H1 (cell line): ENCODE results near the gene OLR1. TPM values are rescaled to one million over a fixed set of nuclear protein-coding genes. Genes with fewer than 3 reads are reported as not detected.
A peak's percentile ranks its signal among the peaks of the same experiment; 100 is the strongest.

ENCODE experiments used
- CTCF ChIA-PET: fragments of 300-600 bp; sonication (Branson Sonifier 250); formaldehyde crosslinking; loops from one replicate; lab custom pipeline; 2021; ENCODE audit not compliant: partially characterized antibody; lab: Charles Lee
- POLR2A ChIA-PET: fragments of 300-600 bp; sonication (Branson Sonifier 250); formaldehyde crosslinking; loops from one replicate; lab custom pipeline; 2021; ENCODE audit warnings: inconsistent platforms; ENCODE audit not compliant: partially characterized antibody; lab: Charles Lee
- DNase-seq, 2 experiments: peaks; one replicate each; pipeline versions ENCODE4 v3.0.0 to v3.0.0-alpha.2; 2010 to 2022; ENCODE audit warnings: low spot score in 2 of 2, low read depth in 1 of 2, mixed read lengths in 1 of 2
- FAIRE-seq: peaks from 2 replicates; lab custom pipeline; 2011; peaks lifted over from hg19 to GRCh38; lab: Jason Lieb, UNC
- H2AFZ ChIP-seq: 2 replicates; pipeline ENCODE4 v1.8.1; 2012; ENCODE audit warnings: low read length, inconsistent platforms
- H2AK5ac ChIP-seq: 2 replicates; pipeline ENCODE4 v1.6.1; 2013; ENCODE audit warnings: low read depth, low read length
- H2BK120ac ChIP-seq: replicated peaks from 2 replicates; pipeline ENCODE3; 2013; ENCODE audit warnings: low read depth, low read length, inconsistent platforms
- H2BK12ac ChIP-seq: 2 replicates; pipeline ENCODE4 v1.6.1; 2013; ENCODE audit warnings: low read depth, low read length
- H2BK15ac ChIP-seq: 2 replicates; pipeline ENCODE4 v1.6.1; 2013; ENCODE audit warnings: low read length
- H2BK20ac ChIP-seq: 2 replicates; pipeline ENCODE4 v1.6.1; 2013; ENCODE audit warnings: low read length
- H2BK5ac ChIP-seq: 2 replicates; pipeline ENCODE4 v1.6.1; 2013; ENCODE audit warnings: low read depth, low read length
- H3K14ac ChIP-seq: 2 replicates; pipeline ENCODE4 v1.6.1; 2013; ENCODE audit warnings: inconsistent platforms; ENCODE audit not compliant: insufficient read length
- H3K18ac ChIP-seq: 2 replicates; pipeline ENCODE4 v1.6.1; 2013; ENCODE audit warnings: low read length; ENCODE audit errors: extremely low read depth
- H3K23ac ChIP-seq: 2 replicates; pipeline ENCODE4 v1.6.1; 2013; ENCODE audit warnings: inconsistent platforms; ENCODE audit not compliant: insufficient read length
- H3K23me2 ChIP-seq: 2 replicates; pipeline ENCODE4 v1.6.1; 2013; ENCODE audit warnings: low read depth, low read length
- H3K27ac ChIP-seq: 2 replicates; pipeline ENCODE4 v1.6.1; 2011; ENCODE audit warnings: low read depth, low read length, inconsistent platforms
- H3K27me3 ChIP-seq, 4 experiments: replicated peaks in 1 of 4; 1 replicate in 1 of 4; 2 replicates in 3 of 4; pipeline versions ENCODE4 v1.6.1 to v1.8.1; 2011 to 2013; ENCODE audit warnings: low read length in 3 of 4, mild to moderate bottlenecking in 3 of 4, inconsistent platforms in 2 of 4, mixed read lengths in 2 of 4, moderate library complexity in 1 of 4; ENCODE audit not compliant: control insufficient read depth in 3 of 4, insufficient read depth in 3 of 4; ENCODE audit errors: extremely low read depth in 1 of 4
- H3K36me3 ChIP-seq, 4 experiments: 2 replicates each; pipeline versions ENCODE4 v1.6.1 to v1.8.1; 2011 to 2013; ENCODE audit warnings: mild to moderate bottlenecking in 4 of 4, low read length in 3 of 4, moderate library complexity in 2 of 4, control low read depth in 1 of 4, inconsistent platforms in 1 of 4; ENCODE audit not compliant: insufficient read depth in 4 of 4, control insufficient read depth in 2 of 4
- H3K4ac ChIP-seq: replicated peaks from 2 replicates; pipeline ENCODE3; 2013; ENCODE audit warnings: low read length, low read depth, mixed read lengths, inconsistent platforms; ENCODE audit not compliant: insufficient read length
- H3K4me1 ChIP-seq, 4 experiments: replicated peaks in 1 of 4; 1 replicate in 1 of 4; 2 replicates in 3 of 4; pipeline versions ENCODE4 v1.6.1 to v1.8.1; 2011 to 2013; ENCODE audit warnings: low read length in 3 of 4, inconsistent platforms in 2 of 4, mixed read lengths in 1 of 4; ENCODE audit not compliant: insufficient read depth in 4 of 4, control insufficient read depth in 3 of 4
- H3K4me2 ChIP-seq, 2 experiments: 2 replicates each; pipeline versions ENCODE4 v1.6.1 to v1.8.1; 2011 to 2013; ENCODE audit warnings: low read depth in 2 of 2, low read length in 2 of 2, control low read depth in 1 of 2, inconsistent platforms in 1 of 2, mild to moderate bottlenecking in 1 of 2; ENCODE audit not compliant: insufficient read depth in 1 of 2
- H3K4me3 ChIP-seq, 4 experiments: fragments of 200-600, 300-600 bp in 1 of 4; sonication (generic), shearing (Covaris generic), sonication (Bioruptor Twin) in 1 of 4; 2 replicates each; pipeline versions ENCODE4 v1.5.1 to v1.8.1; 2011 to 2016; ENCODE audit warnings: low read length in 4 of 4, low read depth in 3 of 4, control low read depth in 2 of 4, inconsistent platforms in 2 of 4, mild to moderate bottlenecking in 2 of 4, mixed read lengths in 1 of 4, moderate library complexity in 1 of 4; ENCODE audit not compliant: insufficient read depth in 2 of 4; ENCODE audit errors: extremely low read depth in 1 of 4
- H3K56ac ChIP-seq: replicated peaks from 2 replicates; pipeline ENCODE3; 2013; ENCODE audit warnings: low read depth, mild to moderate bottlenecking, mixed read lengths, low read length, inconsistent platforms; ENCODE audit not compliant: insufficient read length
- H3K79me1 ChIP-seq: 2 replicates; pipeline ENCODE4 v1.6.1; 2013; ENCODE audit warnings: low read depth, low read length, control low read depth
- H3K79me2 ChIP-seq, 2 experiments: 2 replicates each; pipeline versions ENCODE4 v1.6.1 to v1.8.1; 2012 to 2013; ENCODE audit warnings: low read length in 2 of 2, mild to moderate bottlenecking in 2 of 2, inconsistent platforms in 1 of 2; ENCODE audit not compliant: insufficient read depth in 2 of 2, control insufficient read depth in 1 of 2
- H3K9ac ChIP-seq, 4 experiments: replicated peaks in 1 of 4; 1 replicate in 1 of 4; 2 replicates in 3 of 4; pipeline versions ENCODE4 v1.6.1 to v1.8.1; 2011 to 2013; ENCODE audit warnings: low read depth in 3 of 4, low read length in 3 of 4, control low read depth in 2 of 4, mild to moderate bottlenecking in 2 of 4, moderate library complexity in 2 of 4, inconsistent platforms in 1 of 4; ENCODE audit errors: extremely low read depth in 1 of 4
- H3K9me3 ChIP-seq, 2 experiments: 2 replicates each; pipeline versions ENCODE4 v1.6.1 to v1.8.1; 2012 to 2013; ENCODE audit warnings: mild to moderate bottlenecking in 2 of 2, moderate library complexity in 2 of 2, control low read depth in 1 of 2, inconsistent platforms in 1 of 2, low read depth in 1 of 2, low read length in 1 of 2, mixed read lengths in 1 of 2; ENCODE audit not compliant: insufficient read depth in 2 of 2
- H4K20me1 ChIP-seq, 2 experiments: replicated peaks in 1 of 2; 2 replicates each; pipeline versions ENCODE3 to v1.8.1; 2011 to 2013; ENCODE audit warnings: inconsistent platforms in 2 of 2, low read length in 2 of 2, mild to moderate bottlenecking in 1 of 2; ENCODE audit not compliant: insufficient read depth in 2 of 2, control insufficient read depth in 1 of 2
- H4K5ac ChIP-seq: 2 replicates; pipeline ENCODE4 v1.6.1; 2013; ENCODE audit warnings: low read length, low read depth, mixed read lengths, inconsistent platforms; ENCODE audit not compliant: insufficient read length
- H4K8ac ChIP-seq: 2 replicates; pipeline ENCODE4 v1.8.0; 2013; ENCODE audit warnings: mild to moderate bottlenecking, moderate library complexity, low read length, inconsistent platforms; ENCODE audit not compliant: insufficient read depth; ENCODE audit errors: extremely low read depth
- H4K91ac ChIP-seq: replicated peaks from 2 replicates; pipeline ENCODE3; 2013; ENCODE audit warnings: low read length, mixed read lengths, inconsistent platforms; ENCODE audit not compliant: insufficient read length
- BRCA1 ChIP-seq: IDR thresholded peaks from 2 replicates; pipeline ENCODE4 v1.6.1; 2012; ENCODE audit warnings: low read depth, low read length, improper control_type of control experiment
- CTBP2 ChIP-seq: IDR thresholded peaks from 2 replicates; pipeline ENCODE4 v1.7.0; 2011; ENCODE audit warnings: borderline replicate concordance, mild to moderate bottlenecking, moderate library complexity, mixed read lengths, low read length; ENCODE audit not compliant: insufficient read depth, insufficient read length
- CTCF ChIP-seq, 3 experiments: IDR thresholded peaks; 1 replicate in 2 of 3; 2 replicates in 1 of 3; pipeline versions ENCODE4 v1.5.1 to v1.6.1; 2011; ENCODE audit warnings: low read length in 3 of 3, mild to moderate bottlenecking in 3 of 3, inconsistent platforms in 2 of 3, low read depth in 1 of 3, moderate library complexity in 1 of 3; ENCODE audit not compliant: insufficient read depth in 1 of 3; ENCODE audit errors: control extremely low read depth in 1 of 3
- EGR1 ChIP-seq: IDR thresholded peaks from 2 replicates; pipeline ENCODE4 v1.6.1; 2011; ENCODE audit warnings: low read depth, low read length, borderline replicate concordance
- JUN ChIP-seq: IDR thresholded peaks from 2 replicates; pipeline ENCODE4 v1.6.1; 2011; ENCODE audit warnings: low read depth, mild to moderate bottlenecking, improper control_type of control experiment, low read length
- JUND ChIP-seq: IDR thresholded peaks from 2 replicates; pipeline ENCODE4 v1.6.1; 2011; ENCODE audit warnings: mild to moderate bottlenecking, improper control_type of control experiment, low read length
- KDM5A ChIP-seq: fragments of 200-600 bp; IDR thresholded peaks from 2 replicates; pipeline ENCODE4 v1.7.1; 2012; ENCODE audit warnings: mild to moderate bottlenecking, low read length, inconsistent platforms, mixed read lengths
- POLR2A ChIP-seq, 2 experiments: IDR thresholded peaks; 1 replicate in 1 of 2; 2 replicates in 1 of 2; pipeline ENCODE4 v1.6.1; 2011; ENCODE audit warnings: low read depth in 2 of 2, low read length in 2 of 2, mild to moderate bottlenecking in 2 of 2; ENCODE audit errors: control extremely low read depth in 1 of 2
- RAD21 ChIP-seq, 2 experiments: IDR thresholded peaks in 1 of 2; conservative IDR thresholded peaks in 1 of 2; 2 replicates each; pipeline ENCODE4 v1.6.1; 2011; ENCODE audit warnings: low read depth in 2 of 2, low read length in 2 of 2, improper control_type of control experiment in 1 of 2, inconsistent platforms in 1 of 2, mild to moderate bottlenecking in 1 of 2, moderate library complexity in 1 of 2
- SIN3A ChIP-seq, 2 experiments: IDR thresholded peaks in 1 of 2; conservative IDR thresholded peaks in 1 of 2; 2 replicates each; pipeline ENCODE4 v1.6.1; 2011 to 2012; ENCODE audit warnings: low read length in 2 of 2, improper control_type of control experiment in 1 of 2, low read depth in 1 of 2, mild to moderate bottlenecking in 1 of 2
- SIRT6 ChIP-seq: IDR thresholded peaks from one replicate; pipeline ENCODE4 v1.7.1; 2012; ENCODE audit warnings: low read length, inconsistent platforms
- SP2 ChIP-seq: IDR thresholded peaks from 2 replicates; pipeline ENCODE4 v1.6.1; 2012; ENCODE audit warnings: mild to moderate bottlenecking, low read length, inconsistent platforms
- WGBS, 2 experiments: shearing (Covaris generic) in 1 of 2; methylation state at CpG; one replicate each; pipeline versions ENCODE4 v1.1.6 to v1.1.7; 2013 to 2015; ENCODE audit warnings: low lambda C conversion rate in 2 of 2, mixed read lengths in 2 of 2, inconsistent platforms in 1 of 2, low coverage in 1 of 2, missing lambda C conversion rate in 1 of 2; ENCODE audit not compliant: insufficient replicate concordance in 2 of 2, insufficient coverage in 1 of 2, insufficient read length in 1 of 2; ENCODE audit errors: extremely low coverage in 1 of 2, missing lambda C conversion rate in 1 of 2; 5-methylcytosine and 5-hydroxymethylcytosine counted together
- polyA plus RNA-seq, 7 experiments: library from polyadenylated mRNA; depleted of rRNA in 3 of 7; stranded (reverse) in 5 of 7; unstranded in 2 of 7; fragments of >200 nt in 5 of 7; fragments of 200-250 nt in 2 of 7; gene quantifications; 1 replicate in 5 of 7; 2 replicates in 1 of 7; 4 replicates in 1 of 7; pipeline versions ENCODE4 v1.2.1 to v1.2.3, GENCODE V29; 2011 to 2013; ENCODE audit warnings: missing spikeins in 2 of 7, mixed read lengths in 2 of 7
- total RNA-seq: library from RNA; stranded (reverse); fragmentation: NEBNext Ultra II Directional; extraction: Animal tissue kit (Norgen Biotek cat#: 25700); gene quantifications from 2 replicates; pipeline ENCODE4 v1.2.1, GENCODE V29; 2021

Gene OLR1
- total and polyA plus RNA-seq, 2 of the 8 experiments (the other 6 are each of a cell fraction or from before 2014, with no cell fraction given): not detected

DNA sequence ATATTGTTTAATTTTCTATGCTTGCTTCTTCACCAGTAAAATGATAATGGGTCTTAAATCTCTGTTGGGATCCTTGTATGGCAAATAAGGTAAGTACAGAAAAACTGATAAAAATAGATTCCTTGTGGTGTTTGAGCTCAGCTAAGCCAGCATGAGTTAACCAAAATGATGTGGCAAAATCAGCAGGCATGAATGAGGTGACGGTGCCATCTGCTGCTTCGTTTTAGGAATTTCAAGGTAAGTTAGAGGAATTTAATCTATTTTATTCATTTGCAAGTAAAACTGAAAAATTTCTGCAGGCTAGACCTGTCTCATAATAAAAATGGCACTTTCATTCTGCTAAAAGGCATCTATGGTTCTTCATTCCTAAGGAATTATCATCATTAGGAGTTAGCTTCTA lies 31.9 kb downstream of the OLR1 start:
- no peaks in the 10 kb centered on the region for H4K20me1 ChIP-seq
- H3K79me2 ChIP-seq: no peaks in the 10 kb centered on the region
- H3K27ac ChIP-seq: no peak overlapping the region
- no peaks in the 10 kb centered on the region for H3K36me3 ChIP-seq
- no peak overlapping the region for H2BK20ac ChIP-seq
- H3K23ac ChIP-seq: no peak overlapping the region
- ChIA-PET CTCF (interaction anchor here (0.6 to 4.6 kb wide), 40 partner anchors 8 to 391 kb away, joined by 3 to 74 read pairs (median 4); partner anchors contain the start of genes CLEC12B, CLEC2A, CLEC7A and CLEC9A), POLR2A (no interaction called here)
- no peak overlapping the region for H4K91ac ChIP-seq
- no peak overlapping the region for H2BK120ac ChIP-seq
- no peak overlapping the region for H3K4me2 ChIP-seq
- no peak overlapping the region for H2BK12ac ChIP-seq
- no peaks in the 10 kb centered on the region for H3K79me1 ChIP-seq
- H3K18ac ChIP-seq: no peak overlapping the region
- H3K9me3 ChIP-seq: no peaks in the 10 kb centered on the region
- DNase-seq (peak in 1 of 2 experiments; percentile 29), FAIRE-seq (peak; percentile 97)
- no peak overlapping the region for H2BK15ac ChIP-seq
- H2AK5ac ChIP-seq: no peak overlapping the region
- no peak overlapping the region for H2AFZ ChIP-seq
- no peak overlapping the region for H3K56ac ChIP-seq
- 13% methylated on average over 2 of the region's 2 CpGs; no CpG with 5 or more reads in 1 of the 2 experiments for WGBS, 2 experiments
- H3K4ac ChIP-seq: no peak overlapping the region
- H4K5ac ChIP-seq: no peak overlapping the region
- H2BK5ac ChIP-seq: no peak overlapping the region
- no peaks in the 10 kb centered on the region for H3K23me2 ChIP-seq
- H3K27me3 ChIP-seq: no peaks in the 10 kb centered on the region
- no peak overlapping the region for H3K14ac ChIP-seq
- H3K4me3 ChIP-seq: no peak overlapping the region
- H3K4me1 ChIP-seq: no peaks in the 10 kb centered on the region
- H4K8ac ChIP-seq: no peak overlapping the region
- H3K9ac ChIP-seq: no peak overlapping the region
- TF ChIP-seq JUND: no peak
- TF ChIP-seq CTBP2: no peak
- TF ChIP-seq POLR2A (IDR thresholded peaks at IDR 0.05; ENCODE audit: control extremely low read depth in 1 of 2, low read depth in 2 of 2, low read length in 2 of 2): no peak
- TF ChIP-seq RAD21 (IDR thresholded peaks at IDR 0.05 in 1 of 2, conservative IDR thresholded peaks at IDR 0.05 in 1 of 2; ENCODE audit: low read depth in 2 of 2, low read length in 2 of 2): peak; percentile 95 to 97
- no peak for TF ChIP-seq SIN3A (conservative IDR thresholded peaks at IDR 0.05 in 1 of 2, IDR thresholded peaks at IDR 0.05 in 1 of 2; ENCODE audit: low read depth in 1 of 2, low read length in 2 of 2)
- no peak for TF ChIP-seq KDM5A
- TF ChIP-seq SP2: no peak
- peak in 2 of 3 experiments; percentile 56 to 80; a peak in 3 of 4 replicates for TF ChIP-seq CTCF (IDR thresholded peaks at IDR 0.05; ENCODE audit: control extremely low read depth in 1 of 3, insufficient read depth in 1 of 3, low read depth in 1 of 3, low read length in 3 of 3)
- no peak for TF ChIP-seq BRCA1
- no peak for TF ChIP-seq JUN
- no peak for TF ChIP-seq EGR1
- no peak for TF ChIP-seq SIRT6
